T-helper 1 cell treated with Interleukin-12 subunit alpha and Interleukin-12 subunit beta and Interleukin-4 antibody, amounts not matched to agents 30 ng/mL and 1 ng/mL, for 36 hours (primary cell): Measurements from ENCODE around the gene ADIG. TPM values are rescaled to one million over a fixed set of nuclear protein-coding genes. Genes with fewer than 3 reads are reported as not detected.

Experiments used
- intact Hi-C: fragments of 100-400 bp; cut with micrococcal nuclease; formaldehyde crosslinking; loops from one replicate; pipeline ENCODE4 v1.15.1; 2024
- total RNA-seq: library from RNA; stranded (reverse); gene quantifications from 2 replicates; pipeline ENCODE4 v1.2.3, GENCODE V29; 2022

Gene ADIG
- not detected in 2 replicates for total RNA-seq

GRCh38 chr20:38581013-38581412, at the start of gene ADIG:
Gene ADIG, plus strand, starts transcription at chr20:38581197. Its CDS starts 54 bp downstream, at chr20:38581251.
- intact Hi-C loops = no loop called here

- intact Hi-C loops = no loop called here
Observed at GRCh38 chr20:38534756-38535155, 46.2 kb upstream of the ADIG start.

- intact Hi-C loops = no loop called here
Observed at GRCh38 chr20:38536310-38536709, 44.7 kb upstream of the ADIG start.

- intact Hi-C loops = no loop called here
Observed at GRCh38 chr20:38537176-38537575, 43.8 kb upstream of the ADIG start.

- intact Hi-C loops = no loop called here
Observed at GRCh38 chr20:38538789-38539188, 42.2 kb upstream of the ADIG start.

- intact Hi-C loops = no loop called here
Observed at GRCh38 chr20:38543014-38543906, 37.7 kb upstream of the ADIG start.

GRCh38 chr20:38545771-38546170, 35.2 kb upstream of the ADIG start:
- intact Hi-C loops = no loop called here

GRCh38 chr20:38547288-38548085, 33.5 kb upstream of the ADIG start:
- intact Hi-C loops = no loop called here

- intact Hi-C loops = no loop called here
Observed at GRCh38 chr20:38548356-38549083, 32.5 kb upstream of the ADIG start.

- intact Hi-C loops = no loop called here
Observed at GRCh38 chr20:38550274-38550673, 30.7 kb upstream of the ADIG start.

- intact Hi-C loops = no loop called here
Observed at GRCh38 chr20:38551056-38551626, 29.9 kb upstream of the ADIG start.

GRCh38 chr20:38554986-38555385, 26.0 kb upstream of the ADIG start:
- intact Hi-C loops = no loop called here

GRCh38 chr20:38555395-38555794, 25.6 kb upstream of the ADIG start:
- intact Hi-C loops = no loop called here

GRCh38 chr20:38557174-38557573, 23.8 kb upstream of the ADIG start:
- intact Hi-C loops = no loop called here

GRCh38 chr20:38558596-38559360, 22.2 kb upstream of the ADIG start:
- intact Hi-C loops = no loop called here

GRCh38 chr20:38559764-38560163, 21.2 kb upstream of the ADIG start:
- intact Hi-C loops = no loop called here

- intact Hi-C loops = no loop called here
Observed at GRCh38 chr20:38563802-38564431, 17.1 kb upstream of the ADIG start.

GRCh38 chr20:38564680-38565079, 16.3 kb upstream of the ADIG start:
- intact Hi-C loops = no loop called here

GRCh38 chr20:38566036-38566598, 14.9 kb upstream of the ADIG start:
- intact Hi-C loops = no loop called here
